SK-N-SH treated with all-trans-retinoic acid at 6 μM for 48 hours (cell line): ENCODE data around the gene MYT1.

Experiments
- ARNTL ChIP-seq: fragments of 450-650 bp; formaldehyde crosslinking; IDR thresholded peaks from 2 replicates; pipeline ENCODE4 v1.5.0; 2020; ENCODE audit warnings: low read depth, mild to moderate bottlenecking, moderate library complexity, borderline replicate concordance
- CSDC2 ChIP-seq: fragments of 250-450 bp; sonication (Bioruptor Pico); IDR thresholded peaks from 2 replicates; pipeline ENCODE4 v1.5.0; 2020; ENCODE audit warnings: mild to moderate bottlenecking, moderate library complexity
- ESRRG ChIP-seq: fragments of 250-450 bp; sonication (Bioruptor Pico); IDR thresholded peaks from 2 replicates; pipeline ENCODE4 v1.6.1; 2021; ENCODE audit warnings: mild to moderate bottlenecking
- GLIS3 ChIP-seq: fragments of 250-450 bp; sonication (Bioruptor Pico); IDR thresholded peaks from 2 replicates; pipeline ENCODE4 v1.5.0; 2020; ENCODE audit warnings: mild to moderate bottlenecking, moderate library complexity
- OSR1 ChIP-seq: fragments of 250-450 bp; sonication (Bioruptor Pico); IDR thresholded peaks from 2 replicates; pipeline ENCODE4 v1.8.0; 2022; ENCODE audit warnings: moderate library complexity, mild to moderate bottlenecking, inconsistent platforms
- PPARA ChIP-seq: fragments of 250-450 bp; sonication (Bioruptor Pico); IDR thresholded peaks from 2 replicates; pipeline ENCODE4 v1.5.0; 2020; ENCODE audit warnings: mild to moderate bottlenecking, borderline replicate concordance
- RARB ChIP-seq: fragments of 250-450 bp; sonication (Bioruptor Pico); IDR thresholded peaks from 2 replicates; pipeline ENCODE4 v1.8.0; 2021; ENCODE audit warnings: mild to moderate bottlenecking, moderate library complexity
- TCF4 ChIP-seq: fragments of 250-450 bp; sonication (Bioruptor Pico); IDR thresholded peaks from 2 replicates; pipeline ENCODE4 v1.8.0; 2021; ENCODE audit warnings: mild to moderate bottlenecking, moderate library complexity, borderline replicate concordance
- TOX ChIP-seq: fragments of 250-450 bp; sonication (Bioruptor Pico); IDR thresholded peaks from 2 replicates; pipeline ENCODE4 v1.8.0; 2021; ENCODE audit warnings: mild to moderate bottlenecking, moderate library complexity, borderline replicate concordance
- ZC3H10 ChIP-seq: fragments of 250-450 bp; sonication (Bioruptor Pico); IDR thresholded peaks from 2 replicates; pipeline ENCODE4 v1.5.1; 2021; ENCODE audit warnings: mild to moderate bottlenecking, moderate library complexity
- ZFP30 ChIP-seq: fragments of 450-650 bp; formaldehyde crosslinking; IDR thresholded peaks from 2 replicates; pipeline ENCODE4 v1.5.0; 2022; ENCODE audit warnings: mild to moderate bottlenecking, moderate library complexity
- ZNF565 ChIP-seq: fragments of 450-650 bp; formaldehyde crosslinking; conservative IDR thresholded peaks from 2 replicates; pipeline ENCODE4 v1.5.0; 2020; ENCODE audit warnings: low read depth, mild to moderate bottlenecking, moderate library complexity
- ZNF8 ChIP-seq: fragments of 450-650 bp; formaldehyde crosslinking; IDR thresholded peaks from 2 replicates; pipeline ENCODE4 v1.5.0; 2020; ENCODE audit warnings: mild to moderate bottlenecking, moderate library complexity
- TF ChIP-seq, protein P1 (sequence below): fragments of 250-450 bp; sonication (Bioruptor Pico); IDR thresholded peaks from 2 replicates; pipeline ENCODE4 v1.8.0; 2020; ENCODE audit warnings: mild to moderate bottlenecking, moderate library complexity, borderline replicate concordance

DNA sequence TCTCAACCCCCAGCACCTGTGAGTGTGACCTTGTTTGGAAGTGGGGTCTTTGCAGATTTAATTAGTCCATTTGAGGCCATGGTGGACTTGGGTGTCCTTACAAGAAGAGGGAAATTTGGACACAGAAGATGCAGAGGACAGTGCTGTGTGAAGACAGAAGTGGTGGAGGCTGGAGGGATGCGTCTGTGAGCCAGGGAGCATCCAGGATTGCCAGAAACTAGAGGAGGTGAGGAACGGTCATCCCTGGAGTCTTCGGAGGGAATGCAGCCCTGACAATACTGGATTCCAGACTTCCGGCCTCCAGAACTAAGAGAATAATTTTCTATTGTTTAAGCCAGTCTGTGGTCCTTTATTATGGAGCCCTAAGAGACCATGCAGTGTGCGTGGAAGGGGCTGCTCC, 34.0 kb upstream of the MYT1 start:
- TF ChIP-seq CSDC2 (CRISPR knock-in tag): no peak
- TF ChIP-seq TCF4 (CRISPR knock-in tag): no peak
- no peak for TF ChIP-seq ZNF565 (CRISPR knock-in tag)
- TF ChIP-seq ZFP30 (CRISPR knock-in tag): no peak
- TF ChIP-seq GLIS3 (CRISPR knock-in tag): no peak
- TF ChIP-seq, protein P1, sequence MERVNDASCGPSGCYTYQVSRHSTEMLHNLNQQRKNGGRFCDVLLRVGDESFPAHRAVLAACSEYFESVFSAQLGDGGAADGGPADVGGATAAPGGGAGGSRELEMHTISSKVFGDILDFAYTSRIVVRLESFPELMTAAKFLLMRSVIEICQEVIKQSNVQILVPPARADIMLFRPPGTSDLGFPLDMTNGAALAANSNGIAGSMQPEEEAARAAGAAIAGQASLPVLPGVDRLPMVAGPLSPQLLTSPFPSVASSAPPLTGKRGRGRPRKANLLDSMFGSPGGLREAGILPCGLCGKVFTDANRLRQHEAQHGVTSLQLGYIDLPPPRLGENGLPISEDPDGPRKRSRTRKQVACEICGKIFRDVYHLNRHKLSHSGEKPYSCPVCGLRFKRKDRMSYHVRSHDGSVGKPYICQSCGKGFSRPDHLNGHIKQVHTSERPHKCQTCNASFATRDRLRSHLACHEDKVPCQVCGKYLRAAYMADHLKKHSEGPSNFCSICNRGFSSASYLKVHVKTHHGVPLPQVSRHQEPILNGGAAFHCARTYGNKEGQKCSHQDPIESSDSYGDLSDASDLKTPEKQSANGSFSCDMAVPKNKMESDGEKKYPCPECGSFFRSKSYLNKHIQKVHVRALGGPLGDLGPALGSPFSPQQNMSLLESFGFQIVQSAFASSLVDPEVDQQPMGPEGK (CRISPR knock-in tag): no peak
- no peak for TF ChIP-seq ZNF8 (CRISPR knock-in tag)
- TF ChIP-seq OSR1 (CRISPR knock-in tag): no peak
- TF ChIP-seq PPARA (CRISPR knock-in tag): no peak
- no peak for TF ChIP-seq RARB (CRISPR knock-in tag)
- TF ChIP-seq ARNTL: no peak
- no peak for TF ChIP-seq TOX (CRISPR knock-in tag)
- TF ChIP-seq ESRRG (CRISPR knock-in tag): no peak
- TF ChIP-seq ZC3H10 (CRISPR knock-in tag): no peak
